ENCODE data around the gene RELCH. TPM values are rescaled to one million over a fixed set of nuclear protein-coding genes. Genes with fewer than 3 reads are reported as not detected.

The RELCH gene
- total and polyA plus RNA-seq, 10 of the 15 experiments (the other 5 are each of a cell fraction or from before 2014, with no cell fraction given): 3.1 to 23.6 (median 14.5) TPM

GRCh38 chr18:62187543-62188510, 772 bp downstream of the RELCH start (continued):
- no peak for TF ChIP-seq ZBTB40 (IDR thresholded peaks at IDR 0.05; ENCODE audit: borderline replicate concordance)
- 0 out of 2 replicates have a peak, but pooled peaks have one; percentile 30 for TF ChIP-seq BACH1 (IDR thresholded peaks at IDR 0.05; ENCODE audit: borderline replicate concordance)
- no peak for TF ChIP-seq NFXL1 (IDR thresholded peaks at IDR 0.05; ENCODE audit: borderline replicate concordance)
- peak in 1 of 3 experiments; percentile 19; a peak in 2 of 6 replicates for TF ChIP-seq CTCF (IDR thresholded peaks at IDR 0.05 in 2 of 3, conservative IDR thresholded peaks at IDR 0.05 in 1 of 3; ENCODE audit: control insufficient read depth in 2 of 3, extremely low read depth in 1 of 3, insufficient read depth in 1 of 3, low read depth in 3 of 3, low read length in 3 of 3)
- no peak for TF ChIP-seq ATF2 (IDR thresholded peaks at IDR 0.05; ENCODE audit: low read length)
- TF ChIP-seq ZNF207 (IDR thresholded peaks at IDR 0.05; ENCODE audit: borderline replicate concordance): 0 out of 2 replicates have a peak, but pooled peaks have one; percentile 22
- peak; percentile 68 for TF ChIP-seq MEF2B (IDR thresholded peaks at IDR 0.05; ENCODE audit: partially characterized antibody, poor library complexity, severe bottlenecking)
- TF ChIP-seq EP300 (IDR thresholded peaks at IDR 0.05; ENCODE audit: borderline replicate concordance in 1 of 2, control insufficient read depth in 1 of 2, low read depth in 2 of 2, low read length in 2 of 2): no peak
- TF ChIP-seq RFX5 (IDR thresholded peaks at IDR 0.05; ENCODE audit: low read depth, low read length): no peak
- TF ChIP-seq HSF1 (IDR thresholded peaks at IDR 0.05; ENCODE audit: low read depth, low read length): no peak
- no peak for TF ChIP-seq SMAD5 (IDR thresholded peaks at IDR 0.05; ENCODE audit: low read depth)
- no peak for TF ChIP-seq TBL1XR1 (IDR thresholded peaks at IDR 0.05; ENCODE audit: low read depth, low read length)
- TF ChIP-seq IKZF1 (conservative IDR thresholded peaks at IDR 0.05): peak; percentile 28; the same call in 1 of the 2 replicates
- no peak for TF ChIP-seq YY1 (IDR thresholded peaks at IDR 0.05; ENCODE audit: low read depth, low read length)
- TF ChIP-seq NKRF (conservative IDR thresholded peaks at IDR 0.05): 0 out of 2 replicates have a peak, but pooled peaks have one; percentile 2
- TF ChIP-seq NFIC (IDR thresholded peaks at IDR 0.05; ENCODE audit: low read depth, low read length): no peak
